DND-41 (cell line): Measurements from ENCODE around the gene RIN1.

Experiments used
- ATAC-seq: fragments of 200-7000 bp; cut with Tn5 transposase; 3 replicates; pipeline ENCODE4 v1.9.1; 2021; ENCODE audit warnings: low read depth; ENCODE audit not compliant: insufficient read depth
- DNase-seq: peaks from one replicate; pipeline ENCODE4 v3.0.0-alpha.2; 2020
- H2AFZ ChIP-seq: 2 replicates; pipeline ENCODE4 v1.6.0; 2012; ENCODE audit warnings: low read depth, low read length
- H3K27ac ChIP-seq: 2 replicates; pipeline ENCODE4 v1.5.1; 2012; ENCODE audit warnings: low read length, inconsistent platforms
- H3K27me3 ChIP-seq: fragments of 200-600 bp; sonication (generic); 2 replicates; pipeline ENCODE4 v1.6.0; 2012; ENCODE audit warnings: low read length, mild to moderate bottlenecking, inconsistent platforms; ENCODE audit not compliant: insufficient read depth, poor library complexity
- H3K36me3 ChIP-seq: 2 replicates; pipeline ENCODE4 v1.5.1; 2012; ENCODE audit warnings: low read length, inconsistent platforms; ENCODE audit not compliant: insufficient read depth
- H3K4me1 ChIP-seq: 2 replicates; pipeline ENCODE4 v1.5.1; 2012; ENCODE audit warnings: mild to moderate bottlenecking, low read length; ENCODE audit not compliant: insufficient read depth
- H3K4me2 ChIP-seq: 2 replicates; pipeline ENCODE4 v1.6.0; 2012; ENCODE audit warnings: mild to moderate bottlenecking, moderate library complexity, low read length, inconsistent platforms; ENCODE audit not compliant: insufficient read depth
- H3K4me3 ChIP-seq, 2 experiments: fragments of 200-600 bp in 1 of 2; shearing (Covaris generic) in 1 of 2; 2 replicates each; pipeline ENCODE4 v1.5.1; 2012 to 2016; ENCODE audit warnings: inconsistent platforms in 2 of 2, low read length in 2 of 2, mild to moderate bottlenecking in 2 of 2, low read depth in 1 of 2, moderate library complexity in 1 of 2
- H3K79me2 ChIP-seq: 2 replicates; pipeline ENCODE4 v1.6.0; 2012; ENCODE audit warnings: low read length, inconsistent platforms; ENCODE audit not compliant: insufficient read depth
- H3K9ac ChIP-seq: 2 replicates; pipeline ENCODE4 v1.6.0; 2012; ENCODE audit warnings: low read depth, mild to moderate bottlenecking, inconsistent platforms, low read length, moderate library complexity
- H3K9me3 ChIP-seq: 2 replicates; pipeline ENCODE4 v1.5.1; 2012; ENCODE audit warnings: low read length, moderate library complexity, mild to moderate bottlenecking, inconsistent platforms; ENCODE audit not compliant: insufficient read depth, severe bottlenecking
- H4K20me1 ChIP-seq: 2 replicates; pipeline ENCODE4 v1.6.0; 2012; ENCODE audit warnings: low read length; ENCODE audit not compliant: insufficient read depth
- EZH2 ChIP-seq: IDR thresholded peaks from 3 replicates; pipeline ENCODE4 v1.6.1; 2012; ENCODE audit warnings: borderline replicate concordance, low read depth, mild to moderate bottlenecking, moderate library complexity, low read length, inconsistent platforms; ENCODE audit not compliant: severe bottlenecking
- TF ChIP-seq, protein P1 (sequence below): IDR thresholded peaks from 2 replicates; pipeline ENCODE4 v1.5.1; 2012; ENCODE audit warnings: borderline replicate concordance, low read length, moderate library complexity, mild to moderate bottlenecking; ENCODE audit not compliant: poor library complexity, severe bottlenecking; ENCODE audit errors: extremely low read depth

Gene RIN1

GRCh38 chr11:66368484-66368883 lies 32.2 kb upstream of the RIN1 start:
- DNase-seq (no peak), ATAC-seq (no peak)
- H3K79me2 ChIP-seq = no peaks in the 10 kb centered on the region
- no peak overlapping the region for H3K4me2 ChIP-seq
- peaks cover 27% of the 10 kb centered on the region for H3K4me1 ChIP-seq
- H3K36me3 ChIP-seq = peaks cover 3% of the 10 kb centered on the region; the same call in 1 of the 2 replicates
- H3K4me3 ChIP-seq = no peak overlapping the region
- TF ChIP-seq, protein P1, sequence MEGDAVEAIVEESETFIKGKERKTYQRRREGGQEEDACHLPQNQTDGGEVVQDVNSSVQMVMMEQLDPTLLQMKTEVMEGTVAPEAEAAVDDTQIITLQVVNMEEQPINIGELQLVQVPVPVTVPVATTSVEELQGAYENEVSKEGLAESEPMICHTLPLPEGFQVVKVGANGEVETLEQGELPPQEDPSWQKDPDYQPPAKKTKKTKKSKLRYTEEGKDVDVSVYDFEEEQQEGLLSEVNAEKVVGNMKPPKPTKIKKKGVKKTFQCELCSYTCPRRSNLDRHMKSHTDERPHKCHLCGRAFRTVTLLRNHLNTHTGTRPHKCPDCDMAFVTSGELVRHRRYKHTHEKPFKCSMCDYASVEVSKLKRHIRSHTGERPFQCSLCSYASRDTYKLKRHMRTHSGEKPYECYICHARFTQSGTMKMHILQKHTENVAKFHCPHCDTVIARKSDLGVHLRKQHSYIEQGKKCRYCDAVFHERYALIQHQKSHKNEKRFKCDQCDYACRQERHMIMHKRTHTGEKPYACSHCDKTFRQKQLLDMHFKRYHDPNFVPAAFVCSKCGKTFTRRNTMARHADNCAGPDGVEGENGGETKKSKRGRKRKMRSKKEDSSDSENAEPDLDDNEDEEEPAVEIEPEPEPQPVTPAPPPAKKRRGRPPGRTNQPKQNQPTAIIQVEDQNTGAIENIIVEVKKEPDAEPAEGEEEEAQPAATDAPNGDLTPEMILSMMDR = no peak
- TF ChIP-seq EZH2 = no peak
- no peaks in the 10 kb centered on the region for H3K27me3 ChIP-seq
- H3K9me3 ChIP-seq = no peaks in the 10 kb centered on the region
- H4K20me1 ChIP-seq = peaks cover 7% of the 10 kb centered on the region; the same call in 1 of the 2 replicates
- no peak overlapping the region for H2AFZ ChIP-seq
- H3K27ac ChIP-seq = no peak overlapping the region
- H3K9ac ChIP-seq = no peak overlapping the region

DNA sequence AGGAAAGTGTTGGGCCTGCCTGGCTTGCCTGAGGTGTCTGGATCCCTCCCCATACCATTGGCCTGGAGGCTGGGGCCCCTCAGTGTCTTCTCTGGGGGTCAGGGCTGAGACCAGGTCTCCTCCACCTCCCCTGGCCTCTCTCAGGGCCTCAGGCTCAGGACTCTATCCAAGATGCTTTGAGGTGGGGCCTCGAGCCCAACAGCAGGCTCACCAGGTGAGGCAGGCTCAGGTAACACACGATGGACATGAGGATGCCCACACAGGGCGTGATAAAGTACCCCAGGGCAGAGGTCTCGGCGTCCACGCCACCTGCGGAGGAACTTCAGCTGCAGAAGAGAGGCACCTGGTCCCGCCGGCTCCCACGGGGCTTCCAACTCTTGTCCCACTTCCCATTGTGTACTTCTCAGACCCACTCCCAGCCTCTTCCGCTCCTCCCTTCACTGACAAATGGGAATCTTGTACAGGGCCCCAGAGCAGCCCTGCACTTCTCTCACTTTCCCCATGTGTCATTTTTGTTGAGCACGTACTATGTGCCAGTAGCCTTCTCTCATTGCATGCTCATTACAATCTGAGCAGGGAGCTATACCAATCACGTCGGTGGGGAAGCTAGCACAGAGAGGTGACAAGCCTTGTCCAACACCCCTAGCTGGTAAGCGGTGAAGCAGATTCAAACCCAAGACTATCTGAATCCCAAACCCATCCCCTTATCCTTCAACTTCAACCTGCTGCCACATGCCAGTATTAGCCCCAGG lies 31.5 kb upstream of the RIN1 start:
- Histone ChIP-seq H3K9me3 (no peaks in the 10 kb centered on the region), H3K36me3 (peaks cover 7% of the 10 kb centered on the region), H3K4me1 (peaks cover 19% of the 10 kb centered on the region), H3K79me2 (no peaks in the 10 kb centered on the region), H3K4me3 (no peak overlapping the region), H3K4me2 (no peak overlapping the region), H2AFZ (no peak overlapping the region), H4K20me1 (peaks cover 7% of the 10 kb centered on the region; the same call in 1 of the 2 replicates), H3K27me3 (no peaks in the 10 kb centered on the region), H3K9ac (no peak overlapping the region), H3K27ac (no peak overlapping the region)
- TF ChIP-seq, protein P1 = no peak
- TF ChIP-seq EZH2 = no peak
- DNase-seq (no peak), ATAC-seq (no peak)

DNA sequence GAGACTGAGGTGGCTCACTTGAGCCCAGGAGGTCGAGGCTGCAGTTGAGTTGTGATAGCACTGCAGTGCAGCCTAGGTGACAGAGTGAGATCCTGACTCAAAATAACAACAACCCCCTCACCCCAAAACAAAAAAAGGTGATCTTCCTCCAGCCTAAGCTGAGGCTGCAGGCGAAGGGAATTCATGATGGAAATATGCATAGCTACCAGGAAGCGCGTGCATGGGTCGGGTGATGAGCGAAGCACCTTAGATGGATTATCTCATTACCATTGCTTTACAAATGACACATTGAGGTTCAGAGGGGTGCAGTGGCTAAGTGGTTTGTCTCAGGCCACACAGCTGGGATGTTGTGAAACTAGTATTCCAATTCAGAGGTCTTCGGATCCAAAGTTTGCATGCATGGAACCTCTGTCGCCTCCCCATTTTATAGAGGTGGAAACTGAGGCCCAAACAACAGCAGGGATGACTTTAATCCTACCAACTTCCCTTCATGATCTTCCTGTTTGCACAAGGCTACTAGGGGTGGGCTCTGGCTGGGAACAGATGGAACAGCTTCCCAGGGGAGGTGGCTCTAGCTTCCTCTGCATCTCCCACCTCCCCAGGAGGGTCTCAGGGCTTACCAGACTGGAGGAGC lies 30.7 kb upstream of the RIN1 start:
- H3K4me2 ChIP-seq = no peak overlapping the region
- DNase-seq (no peak), ATAC-seq (no peak)
- H3K27ac ChIP-seq = no peak overlapping the region
- no peak overlapping the region for H2AFZ ChIP-seq
- no peak overlapping the region for H3K4me3 ChIP-seq
- TF ChIP-seq, protein P1 = no peak
- TF ChIP-seq EZH2 = no peak
- H3K36me3 ChIP-seq = peaks cover 8% of the 10 kb centered on the region
- no peaks in the 10 kb centered on the region for H3K27me3 ChIP-seq
- no peaks in the 10 kb centered on the region for H3K9me3 ChIP-seq
- peaks cover 12% of the 10 kb centered on the region for H3K4me1 ChIP-seq
- H3K9ac ChIP-seq = no peak overlapping the region
- H3K79me2 ChIP-seq = no peaks in the 10 kb centered on the region
- H4K20me1 ChIP-seq = peaks cover 7% of the 10 kb centered on the region; the same call in 1 of the 2 replicates
